GM18517 (cell line): ENCODE measurements around the gene PLSCR5.
A peak's percentile ranks its signal among the peaks of the same experiment; 100 is the strongest.

ENCODE experiments used
- ATAC-seq: cut with Tn5 transposase; IDR thresholded peaks from one replicate; pipeline ENCODE4 v1.9.1; 2021; ENCODE audit warnings: mild to moderate bottlenecking, moderate library complexity; ENCODE audit not compliant: unreplicated experiment

PLSCR5 gene, protein sequence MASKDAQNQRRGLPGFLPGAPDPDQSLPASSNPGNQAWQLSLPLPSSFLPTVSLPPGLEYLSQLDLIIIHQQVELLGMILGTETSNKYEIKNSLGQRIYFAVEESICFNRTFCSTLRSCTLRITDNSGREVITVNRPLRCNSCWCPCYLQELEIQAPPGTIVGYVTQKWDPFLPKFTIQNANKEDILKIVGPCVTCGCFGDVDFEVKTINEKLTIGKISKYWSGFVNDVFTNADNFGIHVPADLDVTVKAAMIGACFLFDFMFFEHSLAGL

DNA sequence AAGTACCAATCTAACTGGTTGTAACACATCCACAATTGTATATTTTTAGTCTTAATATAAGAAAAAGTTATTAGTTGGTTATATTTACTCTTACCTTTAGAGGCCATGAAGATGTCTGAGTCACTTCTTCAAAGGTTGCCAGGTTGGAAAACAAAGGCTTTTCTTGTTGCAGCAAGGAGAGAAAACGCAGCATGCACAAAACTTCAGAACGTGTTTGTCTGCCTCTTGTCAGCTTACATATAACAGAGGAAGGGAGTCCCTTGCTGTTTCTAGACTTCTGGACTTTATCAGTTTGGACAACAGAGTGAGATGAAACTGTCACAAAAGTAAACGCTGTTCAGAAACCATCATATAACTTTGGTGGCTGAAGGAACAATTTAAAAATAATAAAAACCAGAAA, at the start of gene PLSCR5:
TSS of gene PLSCR5 (minus strand) at position 241 of the 400 bp plus-strand sequence. CDS start at position 107, 134 bp downstream.
- no peak for ATAC-seq

- no peak for ATAC-seq
These were observed 48.8 kb upstream of the PLSCR5 start for GRCh38 chr3:146653978-146654377.

DNA sequence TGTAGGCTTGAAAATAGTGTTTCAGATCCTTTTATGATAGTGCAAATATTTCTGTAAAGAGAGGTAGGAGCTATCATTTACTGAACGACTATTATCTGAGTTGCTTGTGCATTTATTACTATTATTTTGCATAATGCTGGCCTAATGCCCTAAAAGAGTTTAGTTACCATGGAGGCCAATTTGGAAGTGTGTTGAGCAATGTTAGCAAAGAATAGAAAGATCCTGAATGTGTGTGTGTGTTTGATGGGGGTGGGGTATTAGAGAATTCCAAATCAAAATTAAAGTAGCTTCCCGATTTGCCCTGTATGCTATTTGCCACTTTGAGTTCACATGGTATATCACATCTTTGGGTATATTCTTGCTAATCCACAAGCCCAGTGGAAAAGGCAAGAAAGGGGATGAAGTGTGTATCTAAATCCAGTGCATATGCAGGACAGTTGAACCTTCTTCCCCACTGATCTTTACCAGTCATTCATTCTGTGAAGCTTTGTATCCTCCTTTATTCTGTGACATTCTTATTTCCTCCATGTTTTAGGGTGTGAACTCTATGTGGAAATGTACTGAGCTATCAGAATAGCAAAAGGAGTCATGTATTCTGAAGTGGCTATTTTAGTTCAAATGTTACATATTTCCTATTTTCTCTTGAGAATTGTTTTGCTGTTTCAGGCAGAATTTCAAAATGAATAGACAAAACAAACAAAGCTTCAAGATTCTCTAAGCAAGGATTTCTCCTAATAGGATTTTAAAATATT, 45.7 kb upstream of the PLSCR5 start:
- no peak for ATAC-seq

GRCh38 chr3:146646261-146646660, 41.1 kb upstream of the PLSCR5 start:
- no peak for ATAC-seq

- peak; percentile 89 for ATAC-seq
These were observed 36.1 kb upstream of the PLSCR5 start for GRCh38 chr3:146640955-146641867.

- no peak for ATAC-seq
These were observed 35.2 kb upstream of the PLSCR5 start for GRCh38 chr3:146640361-146640760.

GRCh38 chr3:146638718-146639117, 33.6 kb upstream of the PLSCR5 start:
- ATAC-seq = no peak

- ATAC-seq = no peak
These were observed 32.7 kb upstream of the PLSCR5 start for GRCh38 chr3:146637871-146638270.

DNA sequence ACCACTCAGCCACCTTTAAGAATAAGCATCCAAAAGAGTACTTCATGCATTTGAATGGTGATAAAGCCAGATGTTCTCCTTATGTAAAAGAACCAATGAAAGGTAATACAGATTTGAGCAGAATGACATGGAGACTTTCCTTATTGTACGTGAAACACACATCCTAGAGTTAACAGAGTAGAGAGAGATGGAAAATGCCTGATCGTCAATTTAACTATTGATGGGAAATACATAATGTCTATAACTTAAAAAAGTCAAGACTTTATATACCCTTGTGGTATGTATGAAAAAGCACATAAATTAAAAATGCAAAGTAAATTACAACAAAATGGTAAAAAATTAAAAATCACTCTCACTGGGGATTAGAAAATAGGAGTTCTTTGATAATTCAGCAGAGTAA, 31.7 kb upstream of the PLSCR5 start:
- ATAC-seq = no peak

GRCh38 chr3:146634346-146634745, 29.2 kb upstream of the PLSCR5 start:
- ATAC-seq = no peak

DNA sequence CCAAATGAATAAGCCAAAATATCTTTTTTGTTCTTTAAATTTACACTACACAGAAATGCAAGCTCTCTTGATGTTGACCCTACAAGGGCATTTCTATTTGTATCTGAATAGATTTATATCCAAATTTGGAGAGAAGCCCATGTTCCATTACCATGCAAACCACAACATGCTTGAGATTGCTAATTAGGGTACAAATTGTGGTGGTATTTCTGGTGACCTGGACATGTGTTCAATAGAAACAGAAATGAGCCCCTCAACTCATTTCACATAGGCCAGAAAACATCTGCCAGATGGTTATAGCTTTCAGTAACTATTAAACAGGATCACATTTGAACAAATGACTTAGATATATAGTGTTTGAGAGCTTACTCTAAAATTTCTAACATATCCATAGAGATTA, 23.5 kb upstream of the PLSCR5 start:
- ATAC-seq = no peak

DNA sequence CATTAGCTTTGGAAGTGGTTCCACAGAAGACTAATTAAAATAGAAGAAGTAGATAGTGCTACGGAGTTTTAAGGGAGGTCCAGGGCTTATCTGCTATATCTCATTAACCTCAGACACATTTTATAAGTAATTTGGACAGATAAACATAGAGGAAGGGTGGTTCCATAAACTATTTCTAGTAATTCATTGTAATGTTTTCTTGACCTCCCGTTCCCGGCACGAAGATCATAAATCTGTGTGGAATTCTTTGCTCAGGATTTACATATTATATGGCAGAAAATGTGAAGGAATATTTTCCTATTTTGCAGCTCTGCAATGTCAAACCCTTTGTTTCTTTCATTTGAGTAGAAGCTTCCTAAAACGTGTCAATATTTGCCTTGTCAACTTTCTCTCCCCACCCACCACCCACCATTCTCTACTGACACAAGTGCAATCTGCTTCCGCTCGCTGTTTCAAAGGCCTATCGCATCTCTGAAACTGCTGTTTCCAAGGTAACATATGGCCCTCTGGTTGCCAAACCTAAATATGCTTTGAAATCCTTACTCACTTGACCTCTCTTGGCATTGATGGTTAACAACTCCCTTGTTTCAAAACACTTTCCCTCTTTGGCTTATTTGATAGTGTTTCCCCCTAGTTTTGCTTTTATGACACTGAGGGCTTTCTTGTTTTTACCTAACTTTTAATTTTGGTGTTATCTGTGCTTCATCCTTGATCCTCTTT, 21.4 kb upstream of the PLSCR5 start:
- ATAC-seq = no peak

DNA sequence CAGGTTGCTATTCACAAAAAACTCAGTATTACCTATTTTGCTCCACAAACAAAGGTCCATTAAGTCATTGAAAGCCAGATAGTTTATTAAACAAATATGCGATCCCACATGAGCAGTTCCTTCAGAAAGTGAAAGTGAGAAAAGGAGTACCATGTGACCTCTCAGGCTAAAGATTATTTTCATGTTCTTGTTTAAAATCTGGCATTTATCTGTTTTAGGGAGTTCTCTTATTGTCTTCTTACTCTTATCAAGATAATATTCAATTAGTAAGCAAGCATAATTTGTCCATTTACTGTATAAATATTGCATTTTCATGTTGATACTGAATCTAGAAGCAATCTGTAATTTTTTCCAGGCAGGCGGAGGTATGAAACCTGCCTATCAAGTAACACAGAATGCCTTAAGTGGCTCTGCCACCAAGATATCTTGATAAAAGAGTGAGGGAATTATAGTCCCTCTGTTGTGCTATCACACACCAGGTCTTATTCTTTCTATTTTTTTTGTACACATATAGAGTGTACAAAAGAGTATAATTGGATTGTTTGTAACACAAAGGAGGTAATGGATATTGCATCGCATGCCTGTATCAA, 20.1 kb upstream of the PLSCR5 start:
- no peak for ATAC-seq

DNA sequence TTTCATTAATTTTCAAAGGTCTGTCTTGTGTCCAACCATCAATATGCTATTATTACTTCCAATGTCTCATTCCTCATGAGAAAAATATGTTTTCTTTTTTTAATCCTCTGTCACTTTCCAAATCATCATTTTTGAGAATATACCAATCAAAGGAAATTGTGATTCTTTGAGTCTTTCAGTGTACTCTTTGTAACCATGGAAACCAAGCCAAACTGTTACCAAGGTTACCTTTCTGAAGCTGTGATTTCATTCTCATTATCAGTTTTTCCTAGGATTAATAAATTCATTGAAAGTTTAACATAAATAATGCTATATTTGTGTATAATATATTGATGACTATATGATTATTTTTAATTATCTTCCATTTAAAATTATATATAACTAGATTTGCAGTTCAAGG, 16.6 kb upstream of the PLSCR5 start:
- ATAC-seq = no peak

DNA sequence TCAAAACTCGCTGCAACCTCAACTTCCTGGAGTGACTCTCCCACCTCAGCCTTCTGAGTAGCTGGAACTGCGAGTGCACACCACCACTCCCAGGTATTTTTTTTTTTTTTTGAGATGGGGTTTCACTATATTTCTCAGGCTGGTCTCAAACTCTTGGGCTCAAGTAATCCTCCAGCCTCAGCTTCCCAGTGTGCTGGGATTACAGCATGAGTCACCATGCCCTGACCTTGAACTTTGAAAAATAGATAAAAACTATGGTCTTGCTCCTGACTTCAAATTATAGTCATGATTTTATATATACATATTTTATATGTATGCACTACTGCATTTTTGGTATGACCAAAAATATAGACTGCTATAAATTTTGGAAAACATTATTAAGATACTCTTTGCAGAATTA, 6.9 kb upstream of the PLSCR5 start:
- no peak for ATAC-seq

- ATAC-seq = no peak
These were observed 6.0 kb upstream of the PLSCR5 start for GRCh38 chr3:146611096-146611495.

DNA sequence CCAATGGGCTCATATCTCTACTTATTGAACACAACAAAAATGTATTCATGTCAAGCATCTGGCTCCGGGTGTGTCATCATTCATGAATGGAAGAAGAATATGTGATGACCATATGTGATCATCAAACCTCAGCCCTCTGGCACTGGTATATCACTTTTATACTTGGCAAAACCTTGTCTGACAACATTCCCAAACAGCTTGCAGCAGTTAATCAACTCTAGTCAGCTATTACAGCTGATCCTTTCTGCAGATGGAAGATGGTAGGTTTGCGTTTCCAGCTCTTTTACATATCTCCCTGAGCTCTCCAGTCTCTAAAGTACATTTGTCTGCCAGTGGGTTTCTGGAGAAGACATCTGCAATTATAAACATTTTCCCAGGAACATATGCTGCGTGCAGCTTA, 6.6 kb downstream of the PLSCR5 start:
- ATAC-seq = no peak

GRCh38 chr3:146594843-146595482, 10.2 kb downstream of the PLSCR5 start:
- ATAC-seq = no peak

- no peak for ATAC-seq
These were observed 11.4 kb downstream of the PLSCR5 start for GRCh38 chr3:146593776-146594175.

GRCh38 chr3:146590521-146590920, 14.6 kb downstream of the PLSCR5 start:
- no peak for ATAC-seq
